Loucy (cell line): ENCODE data around the gene IRF9.

ENCODE experiments used
- EZH2phosphoT487 ChIP-seq: fragments of 200-600 bp; IDR thresholded peaks from 2 replicates; pipeline ENCODE4 v1.6.1; 2018; ENCODE audit warnings: antibody characterized with exemption, mild to moderate bottlenecking, moderate library complexity, borderline replicate concordance
- TF ChIP-seq, protein P1 (sequence below): fragments of 200-600 bp; sonication (generic); conservative IDR thresholded peaks from 2 replicates; pipeline ENCODE4 v1.5.1; 2014; ENCODE audit warnings: mild to moderate bottlenecking, antibody characterized with exemption, low read length

DNA sequence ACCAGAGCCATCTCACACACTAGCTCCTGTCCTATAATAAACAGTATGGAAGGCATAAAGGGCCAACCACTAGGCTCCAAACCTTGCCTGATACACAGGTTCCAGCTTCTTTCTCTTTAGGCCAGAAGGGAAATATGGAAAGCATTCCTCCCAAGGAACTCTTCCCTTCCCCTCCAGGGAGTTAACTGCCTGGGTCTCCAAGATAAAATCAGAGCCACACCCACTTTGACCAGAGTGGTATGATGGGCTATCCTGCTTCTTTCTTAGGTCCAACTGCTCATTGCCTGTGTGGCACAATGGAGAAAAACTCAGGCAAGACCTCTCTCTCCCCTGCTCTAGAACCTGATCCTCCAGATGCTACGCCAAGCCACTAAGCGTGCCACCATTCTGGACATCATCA is 46.6 kb downstream of the IRF9 start:
- TF ChIP-seq, protein P1, sequence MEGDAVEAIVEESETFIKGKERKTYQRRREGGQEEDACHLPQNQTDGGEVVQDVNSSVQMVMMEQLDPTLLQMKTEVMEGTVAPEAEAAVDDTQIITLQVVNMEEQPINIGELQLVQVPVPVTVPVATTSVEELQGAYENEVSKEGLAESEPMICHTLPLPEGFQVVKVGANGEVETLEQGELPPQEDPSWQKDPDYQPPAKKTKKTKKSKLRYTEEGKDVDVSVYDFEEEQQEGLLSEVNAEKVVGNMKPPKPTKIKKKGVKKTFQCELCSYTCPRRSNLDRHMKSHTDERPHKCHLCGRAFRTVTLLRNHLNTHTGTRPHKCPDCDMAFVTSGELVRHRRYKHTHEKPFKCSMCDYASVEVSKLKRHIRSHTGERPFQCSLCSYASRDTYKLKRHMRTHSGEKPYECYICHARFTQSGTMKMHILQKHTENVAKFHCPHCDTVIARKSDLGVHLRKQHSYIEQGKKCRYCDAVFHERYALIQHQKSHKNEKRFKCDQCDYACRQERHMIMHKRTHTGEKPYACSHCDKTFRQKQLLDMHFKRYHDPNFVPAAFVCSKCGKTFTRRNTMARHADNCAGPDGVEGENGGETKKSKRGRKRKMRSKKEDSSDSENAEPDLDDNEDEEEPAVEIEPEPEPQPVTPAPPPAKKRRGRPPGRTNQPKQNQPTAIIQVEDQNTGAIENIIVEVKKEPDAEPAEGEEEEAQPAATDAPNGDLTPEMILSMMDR = no peak
- no peak for TF ChIP-seq EZH2phosphoT487
